GM12878 (cell line): ENCODE data around the gene TESK2. TPM values are rescaled to one million over a fixed set of nuclear protein-coding genes. Genes with fewer than 3 reads are reported as not detected.
"Not testable (repeated sequence)": the region's sequence is repeated elsewhere in the genome, so short reads cannot be mapped to it uniquely, and the experiment has no call there.

Experiments
- ATAC-seq: fragments of 200-7000 bp; cut with Tn5 transposase; 3 replicates; pipeline ENCODE4 v1.9.1; 2020; ENCODE audit warnings: mild to moderate bottlenecking, moderate library complexity
- BruUV-seq: library from RNA; stranded (reverse); fragments of 400-500 nt; replicated peaks from 2 replicates; lab custom pipeline; 2021; lab: Mats Ljungman, UMichigan
- CTCF ChIA-PET: fragments of 300-600 bp; sonication (Branson Sonifier 250); formaldehyde crosslinking; extraction: SDS; loops from one replicate; lab custom pipeline; 2021; ENCODE audit warnings: inconsistent platforms; lab: Yijun Ruan, JAX
- POLR2A ChIA-PET: fragments of 350-600 bp; formaldehyde crosslinking; extraction: SDS; loops from one replicate; lab custom pipeline; 2021; ENCODE audit warnings: inconsistent platforms; lab: Charles Lee
- RAD21 ChIA-PET: fragments of 300-600 bp; sonication (Branson Sonifier 250); formaldehyde crosslinking; loops from one replicate; lab custom pipeline; 2023; ENCODE audit warnings: antibody characterized with exemption; ENCODE audit not compliant: unreplicated experiment; lab: Charles Lee
- SMC1A ChIA-PET: fragments of 300-600 bp; sonication (Branson Sonifier 250); formaldehyde crosslinking; loops from one replicate; lab custom pipeline; 2023; ENCODE audit not compliant: unreplicated experiment, uncharacterized antibody; lab: Charles Lee
- DNase-seq: peaks from one replicate; pipeline ENCODE4 v3.0.0-alpha.2; 2011; ENCODE audit warnings: low read depth, low spot score
- FAIRE-seq: peaks from 3 replicates; lab custom pipeline; 2011; peaks lifted over from hg19 to GRCh38; lab: Jason Lieb, UNC
- H2AFZ ChIP-seq: 2 replicates; pipeline ENCODE4 v1.6.0; 2011; ENCODE audit warnings: low read depth, low read length, control low read depth; ENCODE audit not compliant: control insufficient read depth
- H3K27ac ChIP-seq: 2 replicates; pipeline ENCODE4 v1.5.1; 2011; ENCODE audit warnings: control low read depth; ENCODE audit not compliant: control insufficient read depth, insufficient read depth
- H3K27me3 ChIP-seq, 2 experiments: replicated peaks in 1 of 2; 2 replicates each; pipeline versions ENCODE4 v1.6.0 to v1.6.1; 2011; ENCODE audit warnings: low read length in 1 of 2; ENCODE audit not compliant: control insufficient read depth in 2 of 2, insufficient read depth in 2 of 2
- H3K36me3 ChIP-seq, 2 experiments: 2 replicates each; pipeline ENCODE4 v1.5.1; 2011; ENCODE audit warnings: low read length in 1 of 2; ENCODE audit not compliant: control insufficient read depth in 2 of 2, insufficient read depth in 2 of 2
- H3K4me1 ChIP-seq: 2 replicates; pipeline ENCODE4 v1.6.1; 2011; ENCODE audit warnings: mild to moderate bottlenecking, low read length, moderate library complexity, mixed read lengths; ENCODE audit not compliant: control insufficient read depth, insufficient read depth
- H3K4me2 ChIP-seq: 2 replicates; pipeline ENCODE4 v1.6.0; 2011; ENCODE audit warnings: control low read depth; ENCODE audit not compliant: control insufficient read depth, insufficient read depth
- H3K4me3 ChIP-seq: fragments of 200-600 bp; sonication (generic); 2 replicates; pipeline ENCODE4 v1.5.1; 2016
- H3K79me2 ChIP-seq: 2 replicates; pipeline ENCODE4 v1.6.0; 2011; ENCODE audit warnings: low read length; ENCODE audit not compliant: control insufficient read depth, insufficient read depth
- H3K9ac ChIP-seq: 2 replicates; pipeline ENCODE4 v1.8.0; 2011; ENCODE audit warnings: low read length, control low read depth, mixed read lengths; ENCODE audit not compliant: control insufficient read depth, insufficient read depth
- H3K9me3 ChIP-seq: replicated peaks from 3 replicates; pipeline ENCODE4 v1.5.1; 2011; ENCODE audit warnings: mild to moderate bottlenecking, low read length; ENCODE audit not compliant: control insufficient read depth, insufficient read depth
- H4K20me1 ChIP-seq: 2 replicates; pipeline ENCODE4 v1.6.0; 2011; ENCODE audit not compliant: control insufficient read depth, insufficient read depth
- FOXM1 ChIP-seq: IDR thresholded peaks from 2 replicates; pipeline ENCODE4 v1.6.1; 2012; ENCODE audit warnings: low read depth, mild to moderate bottlenecking, inconsistent platforms, low read length, moderate library complexity
- NKRF ChIP-seq: fragments of 450-650 bp; conservative IDR thresholded peaks from 2 replicates; pipeline ENCODE4 v1.6.1; 2017; ENCODE audit warnings: mild to moderate bottlenecking, moderate library complexity
- SUZ12 ChIP-seq: fragments of 200-600 bp; sonication (generic); IDR thresholded peaks from one replicate; pipeline ENCODE4 v1.6.1; 2018; ENCODE audit warnings: antibody characterized with exemption, mild to moderate bottlenecking; ENCODE audit not compliant: unreplicated experiment
- WGBS: methylation state at CpG from one replicate; pipeline ENCODE4 v1.1.6; 2016; ENCODE audit warnings: low lambda C conversion rate; ENCODE audit not compliant: insufficient replicate concordance, insufficient coverage; ENCODE audit errors: missing lambda C conversion rate; 5-methylcytosine and 5-hydroxymethylcytosine counted together
- in situ Hi-C: fragments of 300-500 bp; cut with MboI; formaldehyde crosslinking; loops from 9 replicates; pipeline ENCODE4 v1.14.3; 2018; ENCODE audit warnings: mixed read lengths
- intact Hi-C: fragments of 100-400 bp; cut with micrococcal nuclease; formaldehyde crosslinking; loops from one replicate; pipeline ENCODE4 v1.14.2; 2022; ENCODE audit not compliant: unreplicated experiment
- polyA plus RNA-seq, 11 experiments: library from polyadenylated mRNA; depleted of rRNA in 4 of 11; unstranded in 6 of 11; stranded (reverse) in 5 of 11; fragments of >200 nt; fragmentation: Nextera tagmentation in 4 of 11; fragmentation: Illumina TruSeq in 1 of 11; extraction: Ambion mirVana in 4 of 11; extraction: Trizol in 1 of 11; gene quantifications; 1 replicate in 1 of 11; 2 replicates in 10 of 11; pipeline versions ENCODE4 v1.2.1 to v1.2.3, GENCODE V29; 2011 to 2016; ENCODE audit warnings: inconsistent platforms in 2 of 11, missing spikeins in 2 of 11, low read depth in 1 of 11
- total RNA-seq, 4 experiments: library from RNA; depleted of rRNA in 3 of 4; stranded (reverse); fragments of >200 nt in 3 of 4; fragmentation: Illumina TruSeq in 1 of 4; extraction: Trizol in 1 of 4; gene quantifications; 2 replicates each; pipeline versions ENCODE4 v1.2.1 to v1.2.3, GENCODE V29; 2013 to 2021

TESK2 gene
- total and polyA plus RNA-seq, 10 of the 15 experiments (the other 5 are each of a cell fraction or from before 2014, with no cell fraction given), result 2.2 to 10.0 (median 5.7) TPM

GRCh38 chr1:45477646-45478045 is 13.3 kb downstream of the TESK2 start (continued):
- TF ChIP-seq NKRF (no peak), SUZ12 (no peak), FOXM1 (no peak)

GRCh38 chr1:45474194-45474593 is 16.8 kb downstream of the TESK2 start:
- not testable (repeated sequence) for H3K27me3 ChIP-seq
- 100% methylated on average over 6 of the region's 6 CpGs for WGBS

More at GRCh38 chr1:45474194-45474593, 16.8 kb downstream of the TESK2 start:
- intact Hi-C loops, H3K27ac ChIP-seq, H2AFZ ChIP-seq, H3K4me2 ChIP-seq, H3K79me2 ChIP-seq, DNase-seq, in situ Hi-C loops, H3K9me3 ChIP-seq, H3K9ac ChIP-seq, FAIRE-seq, H3K36me3 ChIP-seq, H3K4me3 ChIP-seq, ATAC-seq, H4K20me1 ChIP-seq, BruUV-seq: not testable (repeated sequence)
- ChIA-PET RAD21 (interaction anchor here (1.0 to 1.8 kb wide), 3 partner anchors 17 to 171 kb away, joined by 3 to 16 read pairs (median 4); partner anchors contain the start of gene TESK2), CTCF (interaction anchor here (1.0 to 1.3 kb wide), 3 partner anchors 18 to 101 kb away, joined by 3 to 8 read pairs (median 3); no protein-coding TSS in a partner anchor), SMC1A (interaction anchor here (1.3 kb wide), 1 partner anchor 17 kb away, joined by 4 read pairs; the partner anchor contains the start of gene TESK2), POLR2A (interaction anchor here (0.9 to 1.0 kb wide), 3 partner anchors 11 to 17 kb away, joined by 3 to 6 read pairs (median 4); partner anchors contain the start of gene TESK2)
- H3K4me1 ChIP-seq, result peaks cover 44% of the 10 kb centered on the region
